HG03064 (cell line): ENCODE data around the gene SMARCD2.
"Not testable (repeated sequence)": the region's sequence is repeated elsewhere in the genome, so short reads cannot be mapped to it uniquely, and the experiment has no call there.

Experiments used
- ATAC-seq: cut with Tn5 transposase; IDR thresholded peaks from one replicate; pipeline ENCODE4 v1.9.1; 2021; ENCODE audit warnings: low read depth; ENCODE audit not compliant: unreplicated experiment

SMARCD2 gene

DNA sequence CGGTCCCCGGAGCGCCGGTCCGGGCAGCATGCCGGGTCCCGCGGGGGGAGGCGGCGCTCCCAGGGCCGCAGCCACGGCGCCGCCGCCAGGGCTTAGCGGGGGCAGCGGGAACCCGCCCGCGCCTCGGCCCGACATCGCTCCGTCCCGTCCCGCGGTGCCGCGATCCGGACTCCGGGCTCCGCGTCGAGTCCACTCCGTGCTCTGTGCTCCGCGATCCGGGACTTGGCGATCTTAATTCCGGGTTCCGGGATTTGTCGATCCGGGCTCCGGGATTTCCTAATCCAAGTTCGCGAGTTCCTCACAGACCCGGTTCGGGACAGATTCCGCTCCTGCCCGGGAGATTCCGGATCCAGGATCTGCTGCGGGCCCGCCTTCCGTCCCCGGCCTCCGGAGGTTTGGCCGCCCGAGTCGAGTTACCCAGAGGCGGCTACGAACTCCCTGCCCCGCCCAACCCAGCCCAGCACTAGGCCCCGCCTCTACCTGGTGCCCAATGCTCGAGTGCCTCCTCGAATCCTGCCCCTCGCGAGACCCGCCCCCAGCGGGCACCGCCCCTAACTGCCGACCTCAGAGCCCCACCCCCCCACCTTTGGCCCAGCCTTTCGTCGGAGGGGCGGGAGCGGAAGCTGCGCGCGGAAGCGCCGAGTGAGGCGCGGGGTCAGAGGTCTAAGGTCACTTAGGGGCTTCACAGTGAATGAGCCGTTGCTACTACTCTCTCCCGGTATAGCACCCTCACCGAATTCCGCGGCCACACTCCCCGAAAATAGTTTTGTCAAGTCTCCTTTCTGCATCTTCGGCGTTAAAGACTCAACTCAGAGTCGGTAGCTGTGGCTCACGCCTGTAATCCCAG lies at the start of gene SMARCD2:
Gene SMARCD2, minus strand, starts transcription at position 146 of the 847 bp plus-strand sequence. Its CDS starts 11 bp downstream, at position 135.
- peak; percentile 63 for ATAC-seq

GRCh38 chr17:63889026-63889848 lies 46.8 kb upstream of the SMARCD2 start:
- not testable (repeated sequence) for ATAC-seq

DNA sequence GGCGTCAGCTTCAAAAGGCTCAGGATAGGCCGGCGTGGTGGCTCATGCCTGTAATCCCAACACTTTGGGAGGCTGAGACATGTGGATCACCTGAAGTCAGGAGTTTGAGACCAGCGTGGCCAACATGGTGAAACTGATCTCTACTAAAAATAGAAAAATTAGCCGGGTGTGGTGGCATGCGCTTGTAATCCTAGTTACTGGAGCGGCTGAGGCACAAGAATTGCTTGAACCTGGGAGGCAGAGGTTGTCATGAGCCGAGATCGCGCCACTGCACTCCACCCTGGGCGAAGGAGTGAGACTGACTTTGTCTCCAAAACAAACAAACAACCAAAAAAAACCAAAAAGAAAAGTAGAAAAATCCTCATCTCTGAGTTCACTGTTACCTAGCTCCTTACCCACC lies 42.6 kb upstream of the SMARCD2 start:
- ATAC-seq = not testable (repeated sequence)

- ATAC-seq = not testable (repeated sequence)
Observed at GRCh38 chr17:63882626-63883126, 40.2 kb upstream of the SMARCD2 start.

DNA sequence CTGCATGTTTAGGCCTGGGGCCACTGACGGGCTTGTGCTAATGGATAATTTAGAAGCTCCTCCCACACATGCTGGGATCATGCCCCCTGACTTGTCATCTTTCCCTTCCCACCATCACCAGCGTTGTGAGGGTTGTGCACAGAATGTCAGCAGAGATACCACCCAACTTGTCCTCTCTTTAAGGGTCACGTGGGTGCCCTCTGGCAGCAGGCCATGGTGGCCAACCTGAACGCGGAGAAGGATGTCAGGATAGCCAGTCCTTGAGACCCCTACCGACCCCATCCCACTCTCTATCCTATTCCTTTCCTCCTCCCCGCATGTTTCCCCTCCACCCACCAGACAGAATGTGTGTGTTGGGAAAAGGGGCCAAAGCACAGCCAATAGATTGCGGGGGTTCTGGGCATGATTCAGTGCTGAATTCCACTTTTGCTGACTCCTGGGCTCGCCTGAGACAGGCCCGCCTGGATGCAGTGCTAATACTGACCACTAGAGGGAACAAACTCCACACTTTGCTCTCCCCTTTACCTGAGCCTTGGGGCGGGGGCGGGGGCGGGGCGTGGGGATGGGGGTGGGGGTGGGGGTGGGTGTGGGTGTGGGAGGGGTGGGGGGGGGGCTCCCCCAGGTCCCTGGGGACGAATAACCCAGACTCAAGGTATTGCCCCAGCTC lies 39.6 kb upstream of the SMARCD2 start, which contains the start of gene GH2:
Gene GH2, minus strand, starts transcription at position 10 of the 667 bp plus-strand sequence. CDS start 143 bp downstream, outside the sequence.
- ATAC-seq = no peak

DNA sequence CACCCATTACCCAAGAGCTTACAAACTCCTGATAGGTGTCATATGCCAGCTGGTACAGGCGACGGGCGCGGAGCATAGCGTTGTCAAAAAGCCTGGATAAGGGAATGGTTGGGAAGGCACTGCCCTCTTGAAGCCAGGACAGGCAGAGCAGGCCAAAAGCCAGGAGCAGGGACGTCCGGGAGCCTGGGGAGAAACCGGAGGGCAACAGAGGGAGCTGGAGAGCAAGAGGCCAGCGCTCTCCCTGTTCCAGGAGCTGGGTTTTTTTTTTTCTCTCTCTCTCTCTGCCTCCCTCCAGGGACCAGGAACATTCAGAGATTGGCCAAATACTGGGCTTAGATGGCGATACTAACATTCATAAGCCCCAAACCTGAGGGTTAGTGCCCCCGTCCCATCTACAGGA lies 38.9 kb upstream of the SMARCD2 start:
- not testable (repeated sequence) for ATAC-seq

DNA sequence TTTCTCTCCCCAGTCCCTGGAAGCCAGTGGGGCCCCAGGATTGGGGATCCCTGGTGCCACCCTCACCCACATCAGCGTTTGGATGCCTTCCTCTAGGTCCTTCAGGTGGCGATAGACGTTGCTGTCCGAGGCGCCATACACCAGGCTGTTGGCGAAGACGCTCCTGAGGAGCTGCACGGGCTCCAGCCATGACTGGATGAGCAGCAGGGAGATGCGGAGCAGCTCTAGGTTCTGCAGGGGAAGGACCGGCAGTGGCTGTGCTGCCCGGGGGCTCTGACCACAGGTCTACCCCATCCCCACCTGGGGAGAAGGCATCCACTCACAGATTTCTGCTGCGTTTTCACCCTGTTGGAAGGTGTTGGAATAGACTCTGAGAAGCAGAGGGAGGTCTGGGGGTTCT lies 38.2 kb upstream of the SMARCD2 start:
- ATAC-seq = no peak

DNA sequence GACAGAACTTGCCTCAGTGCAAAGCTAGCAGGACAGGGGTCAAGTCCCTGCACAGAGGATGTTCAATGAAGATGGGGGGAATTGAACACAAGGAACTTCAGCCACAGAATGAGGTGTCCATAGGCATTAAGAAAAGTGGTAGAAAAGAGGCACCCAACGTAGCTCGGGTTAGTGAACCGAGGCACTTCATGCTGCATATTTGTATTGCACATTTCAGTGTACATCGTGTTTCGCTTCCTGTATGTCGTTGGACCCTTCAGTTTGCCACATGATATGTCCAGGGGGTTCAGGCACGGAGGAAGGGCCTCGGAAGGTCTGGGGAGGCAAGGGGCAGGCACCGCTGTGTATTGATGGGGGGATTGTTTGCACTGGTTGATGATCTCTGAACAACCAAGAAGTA lies 35.9 kb upstream of the SMARCD2 start:
- not testable (repeated sequence) for ATAC-seq

- ATAC-seq = not testable (repeated sequence)
Observed at GRCh38 chr17:63874693-63875092, 32.2 kb upstream of the SMARCD2 start.

DNA sequence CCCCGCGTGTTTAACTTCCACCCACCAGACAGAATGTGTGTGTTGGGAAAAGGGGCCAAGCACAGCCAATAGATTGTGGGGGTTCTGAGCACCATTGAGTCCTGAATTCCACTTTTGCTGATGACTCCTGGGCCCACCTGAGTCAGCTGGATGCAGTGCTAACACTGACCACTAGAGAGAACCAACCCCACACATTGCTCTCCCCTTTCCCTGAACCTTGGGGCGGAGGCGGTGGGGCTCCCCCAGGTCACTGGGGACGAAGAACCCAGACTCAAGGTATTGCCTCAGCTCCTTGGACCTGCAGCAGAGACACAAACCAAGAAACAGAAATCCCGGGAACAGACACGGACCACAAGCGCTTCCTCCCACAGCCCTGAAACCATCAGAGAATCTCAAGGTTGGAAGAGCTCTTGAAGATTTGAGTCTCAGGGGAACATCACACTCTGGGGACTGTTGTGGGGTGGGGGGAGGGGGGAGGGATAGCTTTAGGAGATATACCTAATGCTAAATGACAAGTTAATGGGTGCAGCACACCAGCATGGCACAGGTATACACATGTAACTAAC lies 31.7 kb upstream of the SMARCD2 start:
- ATAC-seq = not testable (repeated sequence)

- not testable (repeated sequence) for ATAC-seq
Observed at GRCh38 chr17:63873577-63873976, 31.1 kb upstream of the SMARCD2 start, which contains the start of gene CSH2. Gene CSH2, minus strand, starts transcription at chr17:63873677. Its CDS starts 63 bp downstream, at chr17:63873614.

DNA sequence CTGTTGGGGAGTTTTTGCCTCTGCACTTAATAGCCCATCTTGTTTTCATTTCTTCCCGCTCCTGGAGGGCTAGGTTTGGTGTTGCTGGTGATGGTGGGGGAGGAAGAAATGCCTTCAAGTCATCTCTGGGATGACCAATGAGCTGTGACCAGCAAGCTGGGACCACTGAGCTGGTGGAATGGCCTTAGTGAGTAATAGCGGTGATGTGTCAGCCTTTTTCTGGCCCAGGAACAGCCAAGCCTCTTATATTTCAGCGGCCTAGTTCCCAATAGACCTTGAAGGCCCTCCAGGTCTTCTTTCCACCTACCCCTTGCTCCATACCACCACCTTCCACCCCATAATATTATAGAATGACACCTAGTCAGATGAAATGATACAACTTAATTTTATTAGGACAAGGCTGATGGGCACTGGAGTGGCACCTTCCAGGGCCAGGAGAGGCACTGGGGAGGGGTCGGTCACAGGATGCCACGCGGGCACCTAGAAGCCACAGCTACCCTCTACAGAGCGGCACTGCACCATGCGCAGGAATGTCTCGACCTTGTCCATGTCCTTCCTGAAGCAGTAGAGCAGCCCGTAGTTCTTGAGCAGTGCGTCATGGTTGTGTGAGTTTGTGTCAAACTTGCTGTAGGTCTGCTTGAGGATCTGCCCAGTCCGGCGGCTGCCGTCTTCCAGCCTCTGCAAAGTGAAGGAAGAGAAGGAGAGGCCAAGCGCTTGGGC lies 29.3 kb upstream of the SMARCD2 start:
- not testable (repeated sequence) for ATAC-seq

GRCh38 chr17:63870292-63870665 lies 27.8 kb upstream of the SMARCD2 start:
- not testable (repeated sequence) for ATAC-seq

DNA sequence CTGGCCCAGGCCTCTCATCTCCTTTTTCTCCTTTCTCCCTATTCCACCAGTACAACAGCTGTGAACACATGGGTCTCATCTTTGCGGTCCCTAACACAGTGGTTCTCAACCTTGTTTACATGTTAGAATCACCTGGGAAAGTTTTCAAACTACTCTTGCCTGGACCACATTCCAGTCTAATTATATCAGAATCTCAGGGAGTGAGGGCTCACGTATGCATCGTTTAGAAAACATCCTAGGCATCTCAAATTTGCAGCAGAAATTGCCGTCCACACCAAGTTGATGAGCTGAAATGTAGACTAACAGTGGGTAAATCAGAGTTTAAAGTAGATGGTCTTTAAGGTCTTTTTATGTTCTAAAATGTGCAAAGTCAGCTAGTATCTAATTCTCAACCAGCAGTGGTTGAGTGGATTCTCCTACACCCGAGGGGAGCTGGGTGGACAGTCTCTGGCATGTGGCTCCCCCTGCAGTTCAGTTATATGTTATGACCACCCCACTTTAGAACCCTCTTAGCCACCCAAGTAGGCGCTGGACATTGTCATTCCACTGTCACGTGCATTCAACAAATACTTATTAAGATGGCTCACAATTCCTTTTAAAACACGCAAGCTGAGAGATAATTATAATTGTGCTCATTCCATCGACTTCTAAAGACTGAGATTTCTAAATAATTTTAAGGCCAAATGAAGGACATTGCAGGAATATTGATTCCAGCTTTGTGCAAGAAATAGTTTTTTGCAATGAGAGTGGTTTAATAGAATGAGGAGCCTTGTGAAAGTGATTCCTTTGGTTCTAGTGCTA lies 27.2 kb upstream of the SMARCD2 start:
- not testable (repeated sequence) for ATAC-seq

DNA sequence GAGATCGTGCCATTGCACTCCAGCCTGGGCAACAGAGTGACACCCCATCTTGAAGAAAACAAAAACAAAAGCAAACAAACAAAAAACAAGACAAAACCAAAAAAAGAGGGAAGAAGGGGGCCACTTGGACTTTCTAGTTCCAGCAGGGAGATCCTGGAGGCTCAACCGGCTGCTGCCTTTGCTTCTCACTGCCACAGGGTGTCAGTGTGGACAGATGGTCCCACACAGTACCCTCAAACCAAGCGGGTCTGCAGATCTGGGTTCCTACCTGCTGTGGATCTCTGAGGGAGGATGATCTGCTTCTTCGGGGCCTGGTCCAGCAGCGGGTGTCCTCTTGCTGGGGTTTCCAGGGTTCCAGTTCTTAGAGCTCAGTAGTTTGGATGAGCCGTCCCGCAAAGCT lies 24.1 kb upstream of the SMARCD2 start:
- not testable (repeated sequence) for ATAC-seq

- no peak for ATAC-seq
Observed at GRCh38 chr17:63859257-63859656, 16.8 kb upstream of the SMARCD2 start.

DNA sequence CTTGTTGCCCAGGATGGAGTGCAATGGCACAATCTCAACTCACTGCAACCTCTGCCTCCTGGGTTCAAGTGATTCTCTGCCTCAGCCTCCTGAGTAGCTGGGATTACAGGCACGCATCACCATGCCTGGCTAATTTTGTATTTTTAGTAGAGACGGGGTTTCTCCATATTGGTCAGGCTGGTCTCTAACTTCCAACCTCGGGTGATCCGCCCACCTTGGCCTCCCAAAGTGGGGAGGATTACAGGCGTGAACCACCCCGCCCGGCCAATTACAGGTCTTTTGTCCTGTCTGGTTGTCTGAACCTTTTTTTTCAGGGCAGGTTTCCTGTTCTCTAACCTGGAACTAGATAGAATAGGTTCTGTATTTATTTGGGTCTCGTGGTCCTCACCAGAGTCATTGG lies 13.9 kb upstream of the SMARCD2 start:
- ATAC-seq = not testable (repeated sequence)

DNA sequence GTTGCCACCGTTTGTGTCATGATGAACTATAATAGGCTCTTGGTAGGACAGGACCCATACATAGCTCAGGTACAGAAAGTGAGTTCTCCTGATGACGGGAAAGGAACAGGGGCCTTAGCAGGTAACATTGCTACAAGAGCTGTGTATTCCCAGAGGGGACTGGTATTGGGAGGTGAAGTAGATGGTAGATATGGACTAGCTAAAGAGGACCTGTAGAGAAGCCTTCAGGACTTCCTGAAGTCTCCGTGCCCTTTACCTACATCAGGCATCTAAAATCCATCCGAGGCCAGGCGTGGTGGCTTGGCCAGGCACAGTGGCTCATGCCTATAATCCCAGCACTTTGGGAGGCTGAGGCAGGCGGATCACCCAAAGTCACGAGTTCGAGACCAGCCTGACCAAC lies 12.7 kb upstream of the SMARCD2 start:
- ATAC-seq = no peak

DNA sequence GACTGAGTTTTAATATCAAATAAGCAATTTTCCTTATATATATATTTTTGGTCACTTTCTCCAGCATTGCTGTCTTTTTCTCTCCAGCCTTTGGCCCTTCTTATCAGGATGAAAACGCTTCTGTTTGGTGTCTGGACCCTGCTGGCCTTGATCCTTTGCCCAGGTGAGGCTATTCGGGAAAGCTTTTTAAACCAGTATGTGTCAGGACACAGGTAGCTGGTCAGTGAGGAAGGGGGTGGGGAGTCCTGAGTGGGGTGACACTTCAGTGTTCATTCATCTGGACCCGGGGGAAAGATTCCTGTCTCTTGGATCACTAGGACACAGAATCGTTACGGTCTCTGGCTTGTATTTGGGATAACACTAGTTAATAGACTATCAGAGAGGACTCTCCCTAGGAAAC lies 12.2 kb upstream of the SMARCD2 start:
- no peak for ATAC-seq
